Stimulated activated CD8-positive, alpha-beta memory T cell treated with anti-CD3 and anti-CD28 coated beads, Interleukin-7, amount 100 ng/mL, for 48 hours (primary cell): ENCODE data around the gene SORCS2.

Experiments used
- DNase-seq, 2 donors: peaks; one replicate each; pipeline ENCODE4 v3.0.0-alpha.2; 2020; ENCODE audit warnings: low read depth in 1 of 2; ENCODE audit errors: extremely low read depth in 1 of 2

SORCS2 gene

GRCh38 chr4:7711307-7711963 lies 519.1 kb downstream of the SORCS2 start:
- DNase-seq = no peak

- DNase-seq = no peak
Observed at GRCh38 chr4:7712021-7712671, 519.8 kb downstream of the SORCS2 start.

- no peak for DNase-seq
Observed at GRCh38 chr4:7713757-7714156, 521.4 kb downstream of the SORCS2 start.

GRCh38 chr4:7714176-7714575 lies 521.8 kb downstream of the SORCS2 start:
- DNase-seq = no peak

- DNase-seq = no peak
Observed at GRCh38 chr4:7714738-7715137, 522.4 kb downstream of the SORCS2 start.

- no peak for DNase-seq
Observed at GRCh38 chr4:7715271-7716009, 523.1 kb downstream of the SORCS2 start.

GRCh38 chr4:7716010-7716721 lies 523.8 kb downstream of the SORCS2 start:
- no peak for DNase-seq

- no peak for DNase-seq
Observed at GRCh38 chr4:7717161-7717560, 524.8 kb downstream of the SORCS2 start.

- no peak for DNase-seq
Observed at GRCh38 chr4:7717946-7718490, 525.7 kb downstream of the SORCS2 start.

GRCh38 chr4:7719354-7720174 lies 527.2 kb downstream of the SORCS2 start:
- DNase-seq = peak; percentile 13 to 16

- no peak for DNase-seq
Observed at GRCh38 chr4:7721984-7722551, 529.7 kb downstream of the SORCS2 start.

- no peak for DNase-seq
Observed at GRCh38 chr4:7722766-7723387, 530.5 kb downstream of the SORCS2 start.

- DNase-seq = no peak
Observed at GRCh38 chr4:7723625-7724024, 531.3 kb downstream of the SORCS2 start.

- DNase-seq = no peak
Observed at GRCh38 chr4:7725951-7726350, 533.6 kb downstream of the SORCS2 start.

- no peak for DNase-seq
Observed at GRCh38 chr4:7726665-7727413, 534.5 kb downstream of the SORCS2 start.

GRCh38 chr4:7727749-7728148 lies 535.4 kb downstream of the SORCS2 start:
- no peak for DNase-seq

GRCh38 chr4:7731437-7731836 lies 539.1 kb downstream of the SORCS2 start:
- no peak for DNase-seq

GRCh38 chr4:7732263-7732662 lies 539.9 kb downstream of the SORCS2 start:
- DNase-seq = no peak

- DNase-seq = no peak
Observed at GRCh38 chr4:7733201-7733600, 540.9 kb downstream of the SORCS2 start.
